ENCODE measurements around the gene SIT1. TPM values are rescaled to one million over a fixed set of nuclear protein-coding genes. Genes with fewer than 3 reads are reported as not detected.
A peak's percentile ranks its signal among the peaks of the same experiment; 100 is the strongest.

SIT1 gene
- total and polyA plus RNA-seq, 4 donors = 0.87 to 3.8 (median 1.4) TPM

DNA sequence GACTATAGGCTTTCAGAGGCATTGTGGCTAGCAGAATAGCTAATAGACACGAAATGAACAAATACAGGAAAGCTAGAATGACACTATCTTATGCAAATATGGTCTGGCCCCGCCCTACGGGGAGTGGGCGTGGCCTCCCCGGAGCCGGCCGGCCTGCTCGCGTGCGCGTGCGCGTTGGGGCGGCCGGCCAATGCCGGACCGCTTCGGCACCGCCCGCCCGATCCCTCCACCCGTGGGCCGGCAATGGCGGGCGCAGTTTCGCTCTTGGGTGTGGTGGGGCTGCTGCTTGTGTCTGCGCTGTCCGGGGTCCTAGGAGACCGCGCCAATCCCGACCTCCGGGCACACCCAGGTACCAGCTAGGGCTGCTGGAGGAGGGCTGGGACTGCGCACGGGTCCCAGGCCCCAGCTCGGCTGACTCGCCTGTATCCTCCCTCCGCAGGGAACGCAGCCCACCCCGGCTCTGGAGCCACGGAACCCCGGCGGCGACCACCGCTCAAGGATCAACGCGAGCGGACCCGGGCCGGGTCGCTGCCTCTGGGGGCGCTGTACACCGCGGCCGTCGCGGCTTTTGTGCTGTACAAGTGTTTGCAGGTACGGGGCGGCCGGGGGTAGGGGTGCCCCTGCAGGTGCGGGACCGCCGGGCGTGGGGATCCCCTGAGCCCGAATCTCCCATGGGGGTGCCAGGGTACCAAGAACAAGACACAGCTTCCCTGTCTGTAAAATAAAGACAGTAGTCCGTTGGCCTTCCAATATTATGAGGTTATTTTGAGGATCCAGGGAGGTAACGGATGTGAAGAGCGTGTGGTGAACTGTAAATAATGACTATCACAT is 7.6 kb upstream of the SIT1 start, which contains the start of gene CCDC107:
CCDC107 (plus strand) TSS at position 156 of the 831 bp plus-strand sequence; CDS start at position 244, 88 bp downstream.
- 0 to 1% methylated on average over 61 to 67 of the region's 67 CpGs for WGBS, 2 donors

GRCh38 chr9:35657546-35658136 is 6.9 kb upstream of the SIT1 start, which contains the start of gene RMRP:
TSS of gene RMRP (minus strand) at chr9:35658019.
- peak; percentile 93 for ATAC-seq (ENCODE audit: insufficient read depth, low FRiP score)
- peak; percentile 99 for DNase-seq
- Histone ChIP-seq H3K27ac (ENCODE audit: low read depth in 1 of 2, low read length in 1 of 2) (peak within 1 kb of the TSS; percentile 94 to 99), H3K4me3 (peak within 1 kb of the TSS; percentile 93), H3K4me1 (ENCODE audit: control insufficient read depth in 5 of 5, insufficient read depth in 5 of 5, low read length in 5 of 5) (peaks cover 0 to 15% (median 3%) of the 10 kb centered on the region in 5 donors), H3K36me3 (ENCODE audit: control insufficient read depth in 4 of 4, insufficient read depth in 4 of 4, low read length in 4 of 4) (peaks cover 0 to 17% (median 15%) of the 10 kb centered on the region in 4 donors), H3K9ac (ENCODE audit: insufficient read depth in 1 of 2, low read length in 2 of 2) (peak within 1 kb of the TSS; percentile 94 to 100), H3K27me3 (ENCODE audit: control insufficient read depth in 3 of 3, insufficient read depth in 3 of 3, low read length in 2 of 3) (no peaks in the 10 kb centered on the region), H3K9me3 (ENCODE audit: control insufficient read depth in 4 of 4, insufficient read depth in 3 of 4, low read length in 3 of 4) (no peaks in the 10 kb centered on the region)
- TF ChIP-seq, protein P1, sequence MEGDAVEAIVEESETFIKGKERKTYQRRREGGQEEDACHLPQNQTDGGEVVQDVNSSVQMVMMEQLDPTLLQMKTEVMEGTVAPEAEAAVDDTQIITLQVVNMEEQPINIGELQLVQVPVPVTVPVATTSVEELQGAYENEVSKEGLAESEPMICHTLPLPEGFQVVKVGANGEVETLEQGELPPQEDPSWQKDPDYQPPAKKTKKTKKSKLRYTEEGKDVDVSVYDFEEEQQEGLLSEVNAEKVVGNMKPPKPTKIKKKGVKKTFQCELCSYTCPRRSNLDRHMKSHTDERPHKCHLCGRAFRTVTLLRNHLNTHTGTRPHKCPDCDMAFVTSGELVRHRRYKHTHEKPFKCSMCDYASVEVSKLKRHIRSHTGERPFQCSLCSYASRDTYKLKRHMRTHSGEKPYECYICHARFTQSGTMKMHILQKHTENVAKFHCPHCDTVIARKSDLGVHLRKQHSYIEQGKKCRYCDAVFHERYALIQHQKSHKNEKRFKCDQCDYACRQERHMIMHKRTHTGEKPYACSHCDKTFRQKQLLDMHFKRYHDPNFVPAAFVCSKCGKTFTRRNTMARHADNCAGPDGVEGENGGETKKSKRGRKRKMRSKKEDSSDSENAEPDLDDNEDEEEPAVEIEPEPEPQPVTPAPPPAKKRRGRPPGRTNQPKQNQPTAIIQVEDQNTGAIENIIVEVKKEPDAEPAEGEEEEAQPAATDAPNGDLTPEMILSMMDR (IDR thresholded peaks at IDR 0.05; ENCODE audit: control extremely low read depth, extremely low read depth) = no peak
- 0 to 1% methylated on average over 42 of the region's 42 CpGs for WGBS, 2 donors

More for the DNA sequence above, 7.6 kb upstream of the SIT1 start, which contains the start of gene CCDC107:
- H3K27me3 ChIP-seq (ENCODE audit: control insufficient read depth in 3 of 3, insufficient read depth in 3 of 3, low read length in 2 of 3) = no peaks in the 10 kb centered on the region
- H3K4me3 ChIP-seq = peak within 1 kb of the TSS; percentile 93
- peaks cover 0 to 15% (median 3%) of the 10 kb centered on the region in 5 donors for H3K4me1 ChIP-seq (ENCODE audit: control insufficient read depth in 5 of 5, insufficient read depth in 5 of 5, low read length in 5 of 5)
- ATAC-seq (ENCODE audit: insufficient read depth, low FRiP score) = peak; percentile 88
- TF ChIP-seq, protein P1 (IDR thresholded peaks at IDR 0.05; ENCODE audit: control extremely low read depth, extremely low read depth) = peak; percentile 2
- H3K27ac ChIP-seq (ENCODE audit: low read depth in 1 of 2, low read length in 1 of 2) = peak within 1 kb of the TSS; percentile 94 to 99
- H3K36me3 ChIP-seq (ENCODE audit: control insufficient read depth in 4 of 4, insufficient read depth in 4 of 4, low read length in 4 of 4) = peaks cover 0 to 17% (median 15%) of the 10 kb centered on the region in 4 donors
- peak in 2 of 3 donors; percentile 91 to 93 for DNase-seq
- H3K9me3 ChIP-seq (ENCODE audit: control insufficient read depth in 4 of 4, insufficient read depth in 3 of 4, low read length in 3 of 4) = no peaks in the 10 kb centered on the region
- H3K9ac ChIP-seq (ENCODE audit: insufficient read depth in 1 of 2, low read length in 2 of 2) = peak within 1 kb of the TSS; percentile 94 to 100

GRCh38 chr9:35656831-35657545 is 6.3 kb upstream of the SIT1 start:
- H3K9me3 ChIP-seq (ENCODE audit: control insufficient read depth in 4 of 4, insufficient read depth in 3 of 4, low read length in 3 of 4) = no peaks in the 10 kb centered on the region
- peak overlapping the region; percentile 18 for H3K4me3 ChIP-seq
- H3K9ac ChIP-seq (ENCODE audit: insufficient read depth in 1 of 2, low read length in 2 of 2) = peak overlapping the region; percentile 50 to 78
- H3K4me1 ChIP-seq (ENCODE audit: control insufficient read depth in 5 of 5, insufficient read depth in 5 of 5, low read length in 5 of 5) = peaks cover 0 to 15% (median 3%) of the 10 kb centered on the region in 5 donors
- ATAC-seq (ENCODE audit: insufficient read depth, low FRiP score) = peak; percentile 2
- DNase-seq = peak in 1 of 3 donors; percentile 67
- 24 to 26% methylated on average over 25 of the region's 25 CpGs for WGBS, 2 donors
- TF ChIP-seq, protein P1 (IDR thresholded peaks at IDR 0.05; ENCODE audit: control extremely low read depth, extremely low read depth) = no peak
- peaks cover 0 to 17% (median 12%) of the 10 kb centered on the region in 4 donors for H3K36me3 ChIP-seq (ENCODE audit: control insufficient read depth in 4 of 4, insufficient read depth in 4 of 4, low read length in 4 of 4)
- H3K27me3 ChIP-seq (ENCODE audit: control insufficient read depth in 3 of 3, insufficient read depth in 3 of 3, low read length in 2 of 3) = no peaks in the 10 kb centered on the region
- H3K27ac ChIP-seq (ENCODE audit: low read depth in 1 of 2, low read length in 1 of 2) = peak overlapping the region; percentile 93 to 99

Data from lung (tissue), 12 donors.